ENCODE measurements around the gene PPARGC1A.

- TF ChIP-seq ZNF281 (CRISPR knock-in tag; IDR thresholded peaks at IDR 0.05; ENCODE audit: borderline replicate concordance): no peak
- TF ChIP-seq ZNF354B (CRISPR knock-in tag; IDR thresholded peaks at IDR 0.05): no peak
- no peak for TF ChIP-seq ZBTB26 (CRISPR knock-in tag; IDR thresholded peaks at IDR 0.05; ENCODE audit: borderline replicate concordance)
- no peak for TF ChIP-seq POLR2AphosphoS5 (IDR thresholded peaks at IDR 0.05; ENCODE audit: low read depth, low read length)
- no peak for TF ChIP-seq SRSF9 (IDR thresholded peaks at IDR 0.05; ENCODE audit: borderline replicate concordance, insufficient read depth, low read depth, low read length, poor library complexity, severe bottlenecking)
- TF ChIP-seq CBX5 (CRISPR knock-in tag; IDR thresholded peaks at IDR 0.05; ENCODE audit: borderline replicate concordance): no peak
- no peak for TF ChIP-seq SMYD3 (CRISPR knock-in tag; IDR thresholded peaks at IDR 0.05)
- TF ChIP-seq POLR2A (IDR thresholded peaks at IDR 0.05; ENCODE audit: insufficient read depth in 1 of 2, low read depth in 2 of 2, low read length in 2 of 2): no peak
- TF ChIP-seq ZKSCAN1 (IDR thresholded peaks at IDR 0.05; ENCODE audit: low read length): no peak
Observed at GRCh38 chr4:23856630-23857029, 33.2 kb downstream of the PPARGC1A start.

Measured in HepG2 (cell line).